Brain microvascular endothelial cell (primary cell): Measurements from ENCODE around the gene NT5C1A.
A peak's percentile ranks its signal among the peaks of the same experiment; 100 is the strongest.

Source experiments
- DNase-seq: peaks from one replicate; pipeline ENCODE4 v3.0.0-alpha.2; 2020
- H3K27ac ChIP-seq: fragments of 250-450 bp; sonication (Bioruptor Pico); 2 replicates; pipeline ENCODE4 v1.5.1; 2020; ENCODE audit warnings: mild to moderate bottlenecking, moderate library complexity
- H3K27me3 ChIP-seq: fragments of 250-450 bp; sonication (Bioruptor Pico); replicated peaks from 2 replicates; pipeline ENCODE4 v1.5.1; 2020; ENCODE audit warnings: mild to moderate bottlenecking
- H3K36me3 ChIP-seq: fragments of 250-450 bp; sonication (Bioruptor Pico); replicated peaks from 2 replicates; pipeline ENCODE4 v1.5.1; 2020; ENCODE audit warnings: mild to moderate bottlenecking
- H3K4me3 ChIP-seq: 2 replicates; pipeline ENCODE4 v1.5.1; 2011; ENCODE audit warnings: low read depth, mild to moderate bottlenecking, control low read depth, low read length, moderate library complexity
- in situ Hi-C: cut with HindIII; loops from 2 replicates; pipeline ENCODE4 v1.10.0; 2017; ENCODE audit warnings: low sequenced_read_pairs, low pct_ligation_motif_present
- TF ChIP-seq, protein P1 (sequence below): IDR thresholded peaks from 2 replicates; pipeline ENCODE4 v1.5.1; 2011; ENCODE audit warnings: low read depth, mild to moderate bottlenecking, moderate library complexity, low read length, control low read depth, inconsistent platforms; ENCODE audit errors: missing control alignments

NT5C1A gene

GRCh38 chr1:39653546-39654031, 18.3 kb downstream of the NT5C1A start:
- H3K4me3 ChIP-seq: no peak overlapping the region
- DNase-seq: peak; percentile 84
- H3K27ac ChIP-seq: no peak overlapping the region
- H3K36me3 ChIP-seq: no peaks in the 10 kb centered on the region
- TF ChIP-seq, protein P1, sequence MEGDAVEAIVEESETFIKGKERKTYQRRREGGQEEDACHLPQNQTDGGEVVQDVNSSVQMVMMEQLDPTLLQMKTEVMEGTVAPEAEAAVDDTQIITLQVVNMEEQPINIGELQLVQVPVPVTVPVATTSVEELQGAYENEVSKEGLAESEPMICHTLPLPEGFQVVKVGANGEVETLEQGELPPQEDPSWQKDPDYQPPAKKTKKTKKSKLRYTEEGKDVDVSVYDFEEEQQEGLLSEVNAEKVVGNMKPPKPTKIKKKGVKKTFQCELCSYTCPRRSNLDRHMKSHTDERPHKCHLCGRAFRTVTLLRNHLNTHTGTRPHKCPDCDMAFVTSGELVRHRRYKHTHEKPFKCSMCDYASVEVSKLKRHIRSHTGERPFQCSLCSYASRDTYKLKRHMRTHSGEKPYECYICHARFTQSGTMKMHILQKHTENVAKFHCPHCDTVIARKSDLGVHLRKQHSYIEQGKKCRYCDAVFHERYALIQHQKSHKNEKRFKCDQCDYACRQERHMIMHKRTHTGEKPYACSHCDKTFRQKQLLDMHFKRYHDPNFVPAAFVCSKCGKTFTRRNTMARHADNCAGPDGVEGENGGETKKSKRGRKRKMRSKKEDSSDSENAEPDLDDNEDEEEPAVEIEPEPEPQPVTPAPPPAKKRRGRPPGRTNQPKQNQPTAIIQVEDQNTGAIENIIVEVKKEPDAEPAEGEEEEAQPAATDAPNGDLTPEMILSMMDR: peak; percentile 92
- no peaks in the 10 kb centered on the region for H3K27me3 ChIP-seq
- in situ Hi-C loops: no loop called here

DNA sequence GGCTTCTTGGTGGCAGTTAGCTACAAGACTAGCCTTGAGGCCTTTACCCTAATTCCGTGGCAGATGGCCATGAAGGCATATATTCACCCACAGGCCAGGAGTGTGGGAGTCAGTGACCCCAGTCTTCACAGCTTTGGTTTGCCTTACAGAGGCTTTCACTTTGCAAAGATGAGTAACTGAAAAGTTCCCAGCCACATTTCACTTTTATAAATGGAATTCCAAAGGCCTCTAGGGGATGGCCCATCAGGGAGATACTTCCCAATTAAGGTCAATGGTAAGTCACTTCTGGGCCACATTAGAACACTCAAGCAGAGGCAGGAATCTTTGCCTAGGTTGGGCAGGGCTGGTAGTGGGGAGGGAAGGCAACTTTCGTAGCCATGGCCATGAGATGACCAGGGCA, 19.4 kb downstream of the NT5C1A start:
- no peak for DNase-seq
- in situ Hi-C loops: no loop called here
- Histone ChIP-seq H3K27ac (no peak overlapping the region), H3K4me3 (no peak overlapping the region), H3K36me3 (no peaks in the 10 kb centered on the region), H3K27me3 (no peaks in the 10 kb centered on the region)
- TF ChIP-seq, protein P1: no peak

DNA sequence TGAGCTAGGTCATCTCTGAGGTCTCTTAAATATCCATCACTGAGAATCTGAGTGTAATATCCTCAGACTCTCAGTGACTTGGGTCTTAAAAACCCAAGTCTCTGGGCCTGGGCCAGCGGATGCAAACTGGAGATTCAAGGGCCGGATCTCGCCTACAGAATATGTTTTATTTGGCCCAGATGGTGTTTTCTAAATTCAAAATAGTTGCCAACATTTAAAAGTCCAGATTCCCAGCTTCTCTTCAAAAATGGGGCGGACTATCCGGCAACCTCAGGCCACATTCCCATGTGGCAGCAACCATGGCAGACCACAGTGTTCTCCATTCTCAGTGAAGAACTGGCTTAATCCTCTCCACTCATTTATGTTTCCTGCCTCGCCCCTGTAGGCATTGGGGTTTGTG, 19.8 kb downstream of the NT5C1A start:
- DNase-seq: no peak
- in situ Hi-C loops: no loop called here
- Histone ChIP-seq H3K4me3 (no peak overlapping the region), H3K27ac (no peak overlapping the region), H3K36me3 (no peaks in the 10 kb centered on the region), H3K27me3 (no peaks in the 10 kb centered on the region)
- TF ChIP-seq, protein P1: no peak

DNA sequence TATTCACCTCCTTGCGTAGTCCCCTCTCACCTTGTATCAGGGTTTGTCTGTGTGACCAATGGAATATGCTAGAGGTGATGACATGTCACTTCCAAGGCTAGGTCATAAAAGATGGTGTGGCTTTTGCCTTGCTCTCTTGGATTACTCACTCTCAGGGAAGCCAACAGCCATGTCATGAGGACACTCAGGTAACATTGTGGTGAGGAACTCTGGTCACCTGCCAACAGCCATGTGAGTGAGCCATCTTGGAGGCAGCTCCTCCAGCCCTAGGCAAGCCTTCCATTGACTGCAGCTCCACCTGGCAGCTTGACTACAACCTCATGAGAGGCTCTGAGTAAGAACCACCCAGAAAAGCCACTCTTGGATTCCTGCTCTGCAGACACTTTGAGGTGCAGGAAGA, 21.5 kb downstream of the NT5C1A start:
- Histone ChIP-seq H3K27me3 (no peaks in the 10 kb centered on the region), H3K36me3 (no peaks in the 10 kb centered on the region), H3K4me3 (no peak overlapping the region), H3K27ac (no peak overlapping the region)
- TF ChIP-seq, protein P1: no peak
- no peak for DNase-seq
- in situ Hi-C loops: no loop called here

GRCh38 chr1:39649636-39650185, 22.2 kb downstream of the NT5C1A start:
- in situ Hi-C loops: no loop called here
- H3K4me3 ChIP-seq: no peak overlapping the region
- H3K27ac ChIP-seq: no peak overlapping the region
- H3K27me3 ChIP-seq: no peaks in the 10 kb centered on the region
- TF ChIP-seq, protein P1: no peak
- no peak for DNase-seq
- no peaks in the 10 kb centered on the region for H3K36me3 ChIP-seq

DNA sequence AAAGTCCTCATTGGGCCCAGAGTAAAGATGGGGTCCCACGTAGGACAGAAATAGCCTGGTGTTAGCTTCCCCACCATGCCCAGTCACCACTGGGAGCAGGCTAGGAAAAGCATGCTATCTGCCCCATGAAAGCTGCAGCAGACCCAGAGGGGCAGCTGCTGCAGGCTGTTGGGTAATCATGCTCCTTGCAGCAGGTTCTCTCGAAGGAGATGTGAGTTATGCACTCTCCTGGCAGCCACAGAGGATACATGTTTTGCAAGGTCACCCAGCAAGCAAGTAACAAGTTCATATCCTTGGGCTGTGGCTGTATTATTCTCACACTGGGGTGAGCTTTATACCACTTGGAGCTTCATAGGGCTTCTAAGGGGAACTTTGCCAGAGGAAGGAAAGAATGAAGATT, 23.4 kb downstream of the NT5C1A start:
- Histone ChIP-seq H3K4me3 (no peak overlapping the region), H3K36me3 (no peaks in the 10 kb centered on the region)
- in situ Hi-C loops: no loop called here

More for the DNA sequence above, 23.4 kb downstream of the NT5C1A start:
- TF ChIP-seq, protein P1: no peak
- Histone ChIP-seq H3K27me3 (no peaks in the 10 kb centered on the region), H3K27ac (no peak overlapping the region)
- DNase-seq: no peak
